ENCODE results near the gene SIRPB2.

Gene SIRPB2

DNA sequence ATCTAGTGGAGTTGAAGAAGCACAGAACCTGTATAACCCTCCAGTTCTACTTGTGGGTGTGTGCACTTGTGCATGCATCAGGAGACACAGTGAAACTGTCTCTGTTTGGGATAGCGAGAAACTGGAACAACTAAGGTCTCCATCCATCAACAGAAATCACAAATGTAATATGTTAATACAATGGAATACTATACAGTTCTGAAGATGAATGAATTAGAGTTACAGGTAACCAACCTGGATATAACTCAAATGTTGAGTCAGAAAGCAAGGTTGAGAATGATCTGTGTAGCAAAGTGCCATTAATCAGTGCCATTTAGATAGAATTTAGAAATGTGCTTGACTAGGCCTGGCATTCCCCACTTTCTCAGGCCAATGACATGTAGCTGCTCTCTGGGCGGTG lies 20.0 kb downstream of the SIRPB2 start:
- DNase-seq (ENCODE audit: low spot score): no peak

DNA sequence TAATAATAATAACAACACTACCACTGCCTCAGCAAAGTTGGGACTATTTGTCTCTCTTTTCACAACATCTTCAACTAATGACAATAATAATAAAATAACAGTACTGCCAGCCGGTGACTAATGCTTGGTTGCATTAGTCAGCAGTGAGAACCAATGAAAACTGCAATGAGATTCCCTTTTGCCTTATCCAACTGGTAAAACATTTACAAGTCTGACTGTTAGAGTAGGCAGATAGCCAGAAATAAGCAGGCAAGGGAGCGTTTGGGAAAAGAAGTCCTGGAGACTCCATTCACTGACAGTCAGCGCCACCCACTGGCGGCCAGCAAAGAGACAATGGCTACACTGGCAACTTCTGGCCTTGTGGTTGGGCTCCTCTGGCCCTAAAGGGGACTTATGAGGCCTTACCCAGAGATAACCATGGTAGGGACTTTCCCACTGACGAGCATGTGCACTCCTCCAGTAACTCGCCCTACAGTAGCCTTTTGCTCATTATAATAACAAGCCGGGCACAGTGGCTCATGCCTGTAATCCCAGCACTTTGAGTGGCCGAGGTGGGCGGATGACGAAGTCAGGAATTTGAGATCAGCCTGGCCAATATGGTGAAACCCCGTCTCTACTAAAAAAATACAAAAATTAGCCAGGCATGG lies 21.2 kb downstream of the SIRPB2 start:
- peak; percentile 84 for DNase-seq (ENCODE audit: low spot score)

DNA sequence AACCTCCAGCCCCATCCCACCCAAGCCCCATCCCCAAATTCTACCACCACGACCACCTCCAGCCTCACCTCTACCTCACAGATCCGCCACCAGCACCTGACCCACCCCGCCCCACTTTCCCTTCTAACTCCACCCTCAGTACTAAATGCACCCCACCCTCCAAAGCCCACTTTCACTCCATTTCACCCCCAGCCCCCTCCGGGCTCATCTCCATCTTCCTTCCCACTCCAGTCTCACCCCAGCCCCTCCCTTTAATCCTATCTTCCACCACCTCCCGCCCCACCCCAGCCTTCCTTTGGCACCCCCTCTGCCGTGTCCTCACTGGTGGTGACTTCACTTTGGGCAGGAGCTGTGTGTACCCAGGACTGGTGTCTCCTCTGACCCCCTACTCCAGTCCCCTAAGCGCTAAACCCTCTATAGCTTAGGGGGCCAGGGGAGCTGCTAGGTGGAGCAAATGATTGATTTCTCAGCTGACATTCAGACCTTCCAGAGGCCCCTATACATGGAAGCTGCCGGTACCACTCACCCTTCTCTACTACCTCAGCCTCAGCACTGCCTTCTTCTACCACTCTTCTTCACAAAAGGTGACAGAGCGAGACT lies 21.8 kb downstream of the SIRPB2 start:
- DNase-seq (ENCODE audit: low spot score): no peak

DNA sequence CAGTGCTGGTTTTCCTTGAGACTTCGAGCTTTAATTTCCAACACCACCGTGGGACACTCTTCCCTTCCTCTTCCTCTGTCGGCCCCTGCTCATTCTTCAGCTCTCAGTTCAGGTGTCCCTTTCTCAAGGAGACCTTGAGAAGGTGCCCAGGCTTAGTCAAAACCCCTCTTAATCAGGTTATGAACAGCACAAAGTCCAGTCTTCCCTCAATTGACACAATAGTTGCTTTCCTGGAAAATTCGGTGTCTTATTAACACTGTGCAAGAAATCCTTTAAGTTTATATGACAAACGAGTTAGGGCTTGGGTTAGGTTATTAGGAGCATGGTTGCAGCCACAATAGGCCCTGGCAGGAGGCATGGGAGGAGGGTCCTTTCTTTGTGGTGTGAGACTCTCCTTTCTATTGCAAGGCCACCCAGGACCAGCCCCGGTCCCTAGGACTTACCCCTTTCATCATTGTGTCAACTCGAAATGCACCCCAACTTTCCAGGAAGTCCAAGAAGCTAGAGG lies 23.0 kb downstream of the SIRPB2 start:
- no peak for DNase-seq (ENCODE audit: low spot score)

DNA sequence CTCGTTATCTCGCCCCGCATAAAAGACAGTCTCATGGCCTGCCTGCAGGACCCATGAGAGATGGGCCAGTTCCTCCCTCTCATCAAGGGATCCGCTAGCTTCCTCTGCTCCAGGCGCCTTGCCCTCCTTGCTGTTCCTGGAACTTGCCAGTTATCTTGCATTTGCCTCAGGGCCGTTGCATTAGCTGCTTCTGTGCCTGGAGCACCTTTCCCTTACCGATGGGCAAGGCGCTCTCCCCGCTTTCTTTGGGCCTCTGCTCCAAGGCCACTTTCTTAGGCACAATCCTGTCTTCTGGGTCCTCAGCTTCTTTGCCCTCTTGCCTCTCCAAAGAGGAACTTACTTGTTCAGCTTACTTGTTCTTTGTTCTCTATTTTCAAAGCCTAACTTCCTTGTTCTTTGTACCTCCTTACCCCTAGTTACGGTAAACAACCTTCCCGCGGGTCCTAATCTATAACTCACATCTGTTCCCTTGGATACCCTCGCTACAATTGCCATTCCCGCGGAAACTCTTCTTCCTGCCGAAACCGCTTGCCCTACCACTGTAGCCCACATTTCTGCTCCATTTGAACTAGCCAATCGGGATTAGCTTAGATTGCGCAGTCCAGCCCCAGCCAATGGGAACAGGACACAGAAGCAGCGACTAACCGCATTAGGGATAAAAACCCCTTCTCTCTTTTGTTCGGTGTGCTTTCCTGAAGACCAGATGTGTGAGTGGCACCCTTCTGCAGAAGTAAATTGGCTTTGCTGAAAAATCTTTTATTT lies 23.7 kb downstream of the SIRPB2 start:
- DNase-seq (ENCODE audit: low spot score): no peak

DNA sequence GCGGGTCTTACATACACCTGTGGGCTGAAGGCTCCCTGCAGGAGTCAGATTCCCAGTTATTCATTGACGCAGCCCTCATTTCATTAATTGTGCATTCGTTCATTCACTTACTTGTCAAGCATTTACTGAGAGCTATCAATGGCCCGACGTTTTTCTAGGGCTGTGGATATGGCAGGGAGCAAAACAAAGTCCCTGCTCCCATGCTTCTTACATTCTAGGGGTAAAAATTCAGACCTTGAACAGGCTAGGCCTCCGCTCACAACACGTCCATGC lies 24.2 kb downstream of the SIRPB2 start:
- DNase-seq (ENCODE audit: low spot score): no peak

DNA sequence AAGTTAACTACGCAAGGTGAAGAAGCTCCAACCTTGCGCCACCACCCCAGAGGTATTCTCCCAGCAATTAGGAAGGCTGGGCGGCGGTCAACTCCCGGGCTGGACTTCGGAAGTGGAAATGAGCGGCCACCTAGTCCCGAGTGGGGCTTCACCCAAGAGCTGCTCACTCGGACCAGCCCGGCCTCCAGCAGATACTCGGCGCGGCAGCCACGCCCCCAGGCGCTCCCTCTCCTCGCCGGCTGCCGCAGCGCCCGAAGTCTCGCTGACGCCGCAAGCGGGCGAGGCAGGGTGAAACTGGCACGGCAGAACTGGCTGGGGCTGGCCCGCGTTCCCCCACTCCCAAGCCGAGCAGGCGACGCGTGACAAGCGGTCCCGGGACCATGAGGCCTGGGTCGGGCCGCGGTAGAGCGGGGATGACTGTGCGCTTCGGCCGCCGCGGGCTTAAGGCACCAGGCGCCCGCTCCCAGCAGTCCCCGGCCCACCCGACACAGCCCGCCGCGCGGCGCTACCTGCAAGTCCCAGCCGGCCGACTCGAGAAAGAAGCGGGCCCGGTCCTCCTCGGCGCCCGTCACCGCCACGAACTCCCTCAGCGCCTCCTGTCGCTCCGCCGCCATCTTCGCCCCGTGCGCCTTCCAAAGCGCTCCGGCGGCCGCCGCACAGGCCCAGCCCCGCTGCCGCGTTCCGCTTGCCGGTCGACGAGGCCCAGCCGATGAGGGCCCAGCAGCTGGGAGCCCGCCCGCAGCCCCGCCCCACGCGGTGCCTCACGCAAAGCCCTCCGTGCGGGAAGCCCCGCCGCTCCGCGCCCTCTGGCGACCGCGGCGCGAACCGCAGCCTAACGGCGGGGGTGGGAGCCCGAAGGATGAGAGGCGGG lies 24.8 kb downstream of the SIRPB2 start, which contains the start of gene NSFL1C:
Gene NSFL1C, minus strand, starts transcription at position 639 of the 871 bp plus-strand sequence. Its CDS starts 25 bp downstream, at position 614.
- DNase-seq (ENCODE audit: low spot score): peak; percentile 93

DNA sequence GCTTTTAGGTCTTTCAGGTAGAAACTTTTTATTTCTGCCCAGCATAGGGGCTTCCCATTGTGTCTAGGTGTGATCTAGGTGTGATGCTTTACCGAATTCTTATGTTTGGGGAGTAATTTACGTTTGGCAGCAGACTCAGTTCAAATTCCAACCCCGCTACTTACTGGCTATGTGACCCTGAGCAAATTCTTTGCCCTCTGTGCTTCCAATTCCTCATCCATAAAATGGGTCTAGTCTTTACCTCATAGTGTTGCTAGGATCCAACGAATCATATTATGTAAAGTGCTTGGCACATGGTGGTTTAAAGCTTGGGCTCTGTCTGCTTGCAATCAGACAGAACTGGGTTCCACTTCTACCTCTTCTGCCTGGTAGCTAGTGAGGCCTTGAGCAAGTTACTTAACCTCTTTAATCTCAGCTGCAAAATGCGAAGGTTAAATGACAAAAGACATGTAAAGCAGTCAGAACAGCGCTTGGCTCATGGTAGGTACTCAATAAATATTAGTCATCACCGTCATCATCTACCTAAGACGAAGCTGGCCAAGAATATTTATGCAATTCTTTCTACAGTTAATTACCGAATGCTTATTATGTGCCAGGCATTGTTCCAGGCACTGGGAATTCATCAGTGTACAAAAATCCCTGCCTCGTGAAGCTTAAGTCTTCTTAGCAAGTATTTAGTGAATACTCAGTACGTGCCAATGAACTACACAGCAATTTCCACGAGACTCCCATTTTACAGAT lies 25.6 kb downstream of the SIRPB2 start:
- no peak for DNase-seq (ENCODE audit: low spot score)

DNA sequence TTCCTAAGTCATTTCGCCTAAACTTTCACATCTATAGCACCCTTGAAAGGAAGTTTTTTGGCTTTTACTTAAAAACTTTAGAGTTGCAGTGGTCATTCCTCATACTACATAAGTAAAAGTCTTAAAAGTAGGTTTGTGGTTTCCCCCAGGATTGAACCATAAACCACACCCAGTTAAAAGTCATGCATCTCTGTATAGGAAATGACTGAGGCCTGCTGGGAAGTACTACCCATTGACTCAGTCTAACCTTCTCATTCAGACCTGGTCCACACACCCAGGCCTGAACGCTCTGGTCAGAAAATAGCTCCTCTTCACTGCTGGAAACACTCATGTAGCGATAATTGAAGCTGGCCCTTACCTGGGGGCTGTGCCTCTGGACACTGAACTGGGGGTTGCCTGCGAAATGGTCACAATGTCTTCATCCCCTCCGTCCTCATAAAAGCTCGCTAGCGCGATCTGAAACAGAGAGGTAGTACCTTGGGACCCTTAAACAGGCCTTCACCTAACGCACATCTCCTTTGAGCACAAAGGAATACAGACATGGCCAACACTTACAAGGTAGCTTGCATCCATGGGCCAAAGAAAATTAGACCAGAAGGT lies 27.1 kb downstream of the SIRPB2 start:
- no peak for DNase-seq (ENCODE audit: low spot score)

DNA sequence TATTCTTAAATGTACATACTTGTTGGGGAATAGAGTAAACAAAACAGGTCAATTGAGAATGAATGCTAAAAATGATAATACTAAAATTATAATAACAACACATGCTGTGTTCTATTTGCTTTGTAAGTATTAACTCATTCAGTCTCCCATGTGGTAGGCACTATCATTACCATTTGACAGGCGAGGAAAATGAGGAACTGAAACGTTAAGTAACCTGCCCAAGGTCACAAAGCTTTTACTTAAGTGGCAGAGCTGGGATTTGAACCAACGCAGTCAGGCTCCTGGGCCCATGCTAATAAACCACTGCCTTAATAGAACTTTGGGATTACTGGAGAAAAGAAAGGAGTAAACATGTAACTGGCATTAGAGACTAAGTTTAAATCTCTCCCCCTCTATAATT lies 28.4 kb downstream of the SIRPB2 start:
- DNase-seq (ENCODE audit: low spot score): no peak

DNA sequence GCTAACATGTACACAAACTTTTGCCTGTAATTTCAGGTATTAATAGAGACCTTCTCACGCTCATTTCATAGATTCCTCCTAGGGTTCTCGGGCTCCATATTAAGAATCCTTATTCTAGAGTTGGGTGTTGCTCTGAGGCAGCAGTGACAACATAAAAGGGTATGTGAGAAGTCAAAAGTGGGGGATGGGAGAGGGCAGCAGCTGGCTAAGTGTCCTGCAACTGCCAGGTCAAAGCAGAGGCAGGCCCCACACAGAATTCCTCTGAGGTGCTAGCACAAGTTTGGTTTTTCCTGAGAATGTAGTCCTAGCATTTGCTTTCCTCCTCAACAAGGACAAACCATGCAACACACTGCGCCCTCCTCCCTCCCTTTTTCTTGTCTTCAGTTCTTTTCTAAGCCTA lies 29.2 kb downstream of the SIRPB2 start:
- no peak for DNase-seq (ENCODE audit: low spot score)

DNA sequence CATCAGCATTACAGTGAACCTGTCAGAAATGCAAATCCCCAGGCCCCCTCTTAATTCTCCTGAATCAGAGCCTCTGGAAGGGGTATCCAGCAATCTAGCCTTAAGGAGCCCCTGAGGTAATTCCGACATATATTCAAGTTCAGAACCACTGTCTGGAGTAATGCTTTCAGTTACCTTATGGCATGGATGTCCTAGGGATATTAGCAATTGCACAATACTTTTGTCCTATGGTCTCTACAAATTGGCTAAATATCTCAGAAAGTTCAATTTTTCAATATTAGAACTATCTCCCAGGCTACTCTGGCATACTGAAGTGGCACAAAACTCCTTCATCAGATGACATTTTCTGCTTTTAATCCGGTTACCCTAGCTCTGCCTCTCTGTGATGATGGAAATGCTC lies 30.9 kb downstream of the SIRPB2 start:
- DNase-seq (ENCODE audit: low spot score): no peak

DNA sequence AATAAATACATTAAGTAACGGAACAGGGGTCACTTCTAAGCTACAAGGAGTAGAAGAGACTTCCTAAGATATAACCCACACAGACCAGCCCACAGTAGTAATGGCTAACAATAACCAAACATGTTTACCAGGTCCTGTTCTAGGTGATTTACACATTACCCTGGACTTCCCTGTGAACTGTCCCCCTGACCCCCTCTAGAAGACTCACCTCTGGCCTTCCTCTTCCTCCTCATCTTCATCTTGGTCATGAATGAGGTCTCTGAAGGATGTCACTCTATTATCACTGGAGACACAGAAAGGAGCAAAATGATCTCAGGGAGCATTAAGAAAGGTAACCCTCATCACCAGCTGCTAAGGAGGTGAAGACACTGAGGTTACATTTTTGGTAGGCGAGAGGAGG lies 33.2 kb downstream of the SIRPB2 start:
- DNase-seq (ENCODE audit: low spot score): no peak

DNA sequence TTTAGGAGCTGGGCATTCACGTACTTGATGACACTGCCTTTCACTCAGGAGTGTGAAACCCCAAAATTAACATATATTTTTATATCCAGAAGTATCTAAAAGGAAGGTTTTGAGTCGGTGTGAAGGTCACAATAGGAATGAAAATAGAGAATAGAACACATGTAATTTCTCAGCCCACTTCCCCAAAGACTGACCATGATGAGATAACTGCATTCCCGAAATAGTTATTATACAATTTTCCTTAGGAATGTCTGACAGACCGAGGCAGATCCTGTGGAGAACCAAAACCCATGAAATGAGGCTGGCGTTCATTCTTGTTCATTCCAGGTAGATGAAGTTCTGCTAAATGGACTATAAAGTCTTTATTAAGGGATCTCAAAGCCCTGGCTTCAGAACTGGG lies 34.9 kb downstream of the SIRPB2 start:
- DNase-seq (ENCODE audit: low spot score): peak; percentile 35

DNA sequence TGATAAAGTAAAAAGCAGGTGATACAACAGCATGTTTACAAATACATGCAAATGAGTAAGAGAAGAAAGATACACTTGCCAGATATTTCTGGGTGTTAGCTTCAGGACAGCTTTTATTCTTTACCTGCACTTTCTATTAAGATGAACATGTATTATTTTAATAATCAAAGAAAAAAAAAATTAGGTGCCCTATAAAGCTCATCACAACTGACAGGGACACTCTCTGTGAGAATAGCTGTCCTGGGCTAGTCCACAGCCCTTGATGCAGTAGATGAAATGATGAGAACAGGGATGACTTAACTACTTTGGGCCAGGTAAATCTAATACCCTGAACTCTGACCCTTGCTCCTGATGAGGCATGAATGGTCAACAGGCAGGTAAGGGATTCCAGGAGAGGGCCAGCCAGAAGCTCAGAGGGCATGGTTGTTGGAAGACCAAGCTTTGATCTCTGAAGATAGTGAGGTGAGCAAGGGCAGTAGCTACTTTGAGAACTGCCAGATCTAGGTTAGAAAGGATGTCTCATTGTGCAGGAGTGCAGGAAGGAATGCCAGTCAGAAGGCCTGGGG lies 40.2 kb downstream of the SIRPB2 start:
- no peak for DNase-seq (ENCODE audit: low spot score)

DNA sequence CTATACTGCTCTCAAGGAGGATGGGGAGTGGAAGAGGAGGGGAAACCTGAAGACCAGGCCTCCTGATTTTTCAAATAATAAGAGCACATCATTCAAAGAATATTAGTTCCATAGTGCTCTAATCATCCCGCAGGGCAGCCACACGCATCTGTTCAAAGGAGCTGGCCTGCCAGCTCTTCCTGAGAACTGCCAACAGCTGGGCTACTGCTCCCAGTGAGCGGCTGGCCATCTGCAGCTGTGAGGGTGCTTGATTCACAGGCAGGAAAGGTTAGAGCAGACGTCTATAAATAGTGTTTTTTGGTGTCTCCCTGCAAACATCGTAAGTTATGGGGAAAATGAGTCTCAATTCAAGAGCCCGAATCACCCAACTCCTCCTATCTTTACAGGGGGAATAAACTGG lies 41.9 kb downstream of the SIRPB2 start:
- DNase-seq (ENCODE audit: low spot score): no peak

DNA sequence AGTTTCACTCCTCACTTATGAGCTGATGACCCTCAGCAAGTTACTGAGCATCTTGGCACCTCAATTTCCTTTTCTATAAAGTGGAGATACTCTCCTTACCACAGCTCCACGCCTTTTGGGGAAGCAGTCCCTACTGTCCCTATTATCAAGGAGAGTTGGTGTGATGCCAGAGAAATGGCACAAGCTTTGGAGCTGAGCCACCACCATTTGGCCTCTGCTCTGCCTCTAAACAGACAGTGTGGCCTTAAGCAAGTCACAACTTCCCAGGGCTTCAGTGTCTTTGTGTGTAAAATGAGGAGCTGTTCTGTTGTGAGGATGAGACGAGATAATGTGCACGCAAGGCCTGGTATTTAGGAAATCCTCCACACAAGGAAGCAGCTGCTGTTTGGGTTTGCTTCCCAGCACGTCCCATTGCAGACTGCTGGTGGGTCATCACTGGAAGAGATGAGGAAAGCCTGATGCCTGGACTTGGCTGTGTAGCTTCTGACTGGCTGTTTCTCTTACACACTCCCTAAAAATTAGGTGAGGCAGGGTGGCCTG lies 43.1 kb downstream of the SIRPB2 start:
- no peak for DNase-seq (ENCODE audit: low spot score)

DNA sequence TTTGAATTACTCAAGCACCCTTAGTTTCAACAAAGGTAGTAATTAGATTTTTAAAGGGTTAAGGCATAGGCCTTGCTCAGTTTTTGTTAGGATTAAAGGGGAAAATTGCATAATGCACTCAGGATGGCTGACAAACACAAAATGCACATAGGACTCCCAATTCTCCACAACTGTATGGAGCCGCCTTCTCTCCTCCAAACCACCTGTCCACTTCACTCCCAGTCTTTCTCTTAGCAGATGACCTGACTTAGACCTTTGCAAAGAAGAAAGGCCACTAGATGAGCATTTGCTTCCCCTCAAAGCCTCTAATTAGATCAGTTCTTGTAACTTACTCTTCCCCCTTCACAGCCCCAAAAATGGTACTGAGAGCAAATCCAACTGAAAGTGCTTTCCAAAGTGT lies 44.7 kb downstream of the SIRPB2 start:
- DNase-seq (ENCODE audit: low spot score): no peak

DNA sequence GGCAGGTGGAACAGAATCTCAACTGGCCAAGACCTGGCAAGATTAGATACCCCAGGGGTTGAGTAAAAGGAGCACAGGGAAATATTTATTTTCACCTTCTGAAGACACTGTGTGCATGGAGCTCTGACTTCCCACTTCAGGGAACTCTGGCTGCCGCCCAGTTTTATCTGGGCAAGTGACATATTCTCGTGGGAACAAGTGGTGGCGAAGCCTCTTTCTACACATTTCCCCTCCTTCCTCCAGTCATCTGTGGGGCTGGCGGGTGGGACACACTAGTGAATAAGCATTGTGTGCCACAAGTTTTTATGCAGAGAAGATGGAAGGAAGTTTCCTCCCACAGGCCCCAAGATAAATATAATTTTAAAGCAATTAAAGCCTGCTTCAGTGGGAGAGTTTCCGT lies 48.1 kb downstream of the SIRPB2 start:
- DNase-seq (ENCODE audit: low spot score): no peak

DNA sequence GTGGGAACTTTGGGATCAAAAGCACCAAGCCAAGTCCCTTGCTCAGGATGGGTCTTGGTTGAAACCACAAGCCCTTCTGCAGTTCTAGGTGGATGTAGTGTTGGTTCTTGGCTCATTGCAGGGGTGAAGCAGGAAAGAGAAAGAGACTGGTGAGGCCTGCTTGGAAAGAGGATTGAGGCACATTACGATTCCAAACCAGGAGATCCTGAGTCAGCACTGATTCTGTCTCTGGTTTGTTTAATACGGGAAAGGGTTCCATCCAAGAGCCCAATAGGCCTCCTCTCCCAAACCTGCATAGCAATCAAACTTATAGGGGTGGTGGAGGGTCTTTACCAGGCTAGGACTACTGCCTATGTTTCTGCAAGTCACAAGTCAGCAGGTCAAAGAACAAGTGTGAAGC lies 48.9 kb downstream of the SIRPB2 start:
- DNase-seq (ENCODE audit: low spot score): no peak

DNA sequence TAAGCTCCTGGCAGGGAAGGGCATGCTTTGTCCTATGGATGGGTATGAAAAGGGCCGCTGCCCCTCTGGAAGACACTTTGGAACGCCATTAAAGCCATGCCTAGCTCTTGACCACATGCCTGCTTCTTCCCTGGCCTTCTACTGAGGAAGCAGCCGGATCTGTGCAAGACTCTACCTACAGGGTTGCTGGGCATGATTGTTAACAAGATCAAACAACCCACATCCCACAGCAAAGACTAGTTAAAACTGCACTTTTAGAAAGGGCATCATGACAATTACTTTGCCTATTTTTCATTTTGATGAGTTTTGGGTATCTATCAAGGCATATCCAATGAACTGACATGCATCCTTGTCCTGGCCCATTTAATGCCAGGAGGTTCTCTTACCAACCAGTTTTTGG lies 50.1 kb downstream of the SIRPB2 start:
- DNase-seq (ENCODE audit: low spot score): no peak

Measured in hepatic stellate cell (primary cell).